NCI-H82 (cell line): Measurements from ENCODE around the gene FBXW11.
"Not testable (repeated sequence)": the region's sequence is repeated elsewhere in the genome, so short reads cannot be mapped to it uniquely, and the experiment has no call there.

Experiments used
- DNase-seq: peaks from one replicate; lab custom pipeline; 2025; lab: John Stamatoyannopoulos, UW

The FBXW11 gene

GRCh38 chr5:171981847-171982246 lies 24.6 kb downstream of the FBXW11 start:
- no peak for DNase-seq

GRCh38 chr5:171980792-171981191 lies 25.6 kb downstream of the FBXW11 start:
- no peak for DNase-seq

- DNase-seq = no peak
These were observed 26.8 kb downstream of the FBXW11 start for GRCh38 chr5:171979606-171980005.

- no peak for DNase-seq
These were observed 27.9 kb downstream of the FBXW11 start for GRCh38 chr5:171978519-171978918.

GRCh38 chr5:171978016-171978415 lies 28.4 kb downstream of the FBXW11 start:
- no peak for DNase-seq

- not testable (repeated sequence) for DNase-seq
These were observed 29.0 kb downstream of the FBXW11 start for GRCh38 chr5:171977244-171977950.

DNA sequence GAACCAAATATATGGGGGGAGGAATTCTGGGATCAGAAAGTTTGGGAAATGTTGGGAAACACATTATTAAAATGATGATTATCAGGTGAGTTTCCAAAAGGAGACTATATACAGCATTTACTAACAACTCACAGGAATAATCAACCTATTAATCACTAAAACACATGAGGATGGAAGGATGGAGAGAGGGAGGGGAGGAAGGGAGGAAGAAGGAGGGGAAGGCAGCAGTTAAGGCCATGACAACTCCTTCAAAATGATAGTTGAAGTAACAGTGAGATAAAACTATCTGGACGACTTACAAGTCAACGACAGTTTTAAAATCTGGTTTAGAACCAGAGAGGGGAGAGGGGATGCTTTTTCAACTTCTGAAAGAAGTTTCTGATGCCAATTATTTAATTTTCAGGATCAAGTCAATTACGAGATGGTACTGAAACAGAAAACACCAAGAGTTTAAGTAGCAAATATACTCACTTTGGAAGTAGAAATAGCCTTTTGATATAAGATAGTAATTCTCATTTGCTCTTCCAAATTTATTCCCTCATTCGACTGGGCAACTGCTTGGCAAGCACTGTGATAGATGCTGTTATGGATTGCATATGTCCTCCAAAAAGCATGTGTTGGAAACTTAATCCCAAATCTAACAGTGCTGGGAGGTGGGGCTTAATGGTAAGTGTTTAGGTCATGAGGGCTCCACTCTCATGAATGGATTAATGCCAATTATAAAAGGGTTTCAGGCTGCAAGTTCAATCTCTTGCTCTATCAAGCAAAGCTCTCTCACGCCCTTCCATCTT lies 30.4 kb downstream of the FBXW11 start:
- DNase-seq = peak; percentile 71

- DNase-seq = no peak
These were observed 31.1 kb downstream of the FBXW11 start for GRCh38 chr5:171975262-171975876.

DNA sequence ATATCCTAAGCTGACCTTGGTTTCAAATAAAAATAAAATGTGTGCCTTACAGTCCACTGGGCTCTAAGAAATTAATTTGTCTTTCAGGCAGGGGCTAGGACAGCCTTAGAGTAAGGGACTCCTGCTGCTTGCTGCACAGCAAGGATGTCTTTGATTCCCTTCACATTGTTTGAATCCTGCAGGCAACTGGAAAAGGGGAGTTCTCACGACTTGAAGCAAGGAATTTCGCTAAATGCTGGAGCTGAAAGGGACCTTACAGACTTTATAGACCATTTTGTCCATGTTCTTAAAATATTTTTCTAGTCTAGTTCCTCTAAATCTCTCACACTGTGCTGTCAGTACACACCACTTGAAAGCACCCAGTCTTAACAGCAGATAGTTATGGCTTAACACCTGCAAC lies 35.6 kb downstream of the FBXW11 start:
- DNase-seq = no peak

DNA sequence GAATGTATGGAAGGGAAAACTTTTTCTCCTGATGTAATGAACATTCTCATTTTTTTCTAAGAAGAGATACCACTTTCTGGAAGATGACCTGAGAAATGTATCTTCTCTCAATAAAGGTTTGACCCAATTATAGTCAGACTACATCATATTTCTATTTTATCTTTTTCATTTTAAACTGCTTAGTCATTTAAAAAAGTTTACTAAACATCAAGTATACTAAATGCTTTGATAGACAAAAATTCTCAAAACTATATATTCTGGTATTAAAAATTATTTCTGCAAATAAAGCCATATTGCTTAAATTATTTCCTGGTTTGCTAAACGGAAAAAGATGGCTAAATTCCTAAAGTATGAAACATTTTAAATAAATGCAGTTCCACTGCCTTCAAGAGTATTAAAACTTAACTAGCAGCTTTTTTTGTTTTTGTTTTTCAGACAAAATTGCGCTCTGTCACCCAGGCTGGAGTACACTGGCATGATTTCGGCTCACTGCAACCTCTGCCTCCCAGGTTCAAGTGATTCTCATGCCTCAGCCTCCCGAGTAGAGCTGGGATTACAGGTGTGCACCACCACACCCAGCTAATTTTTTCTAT lies 37.1 kb downstream of the FBXW11 start:
- no peak for DNase-seq

DNA sequence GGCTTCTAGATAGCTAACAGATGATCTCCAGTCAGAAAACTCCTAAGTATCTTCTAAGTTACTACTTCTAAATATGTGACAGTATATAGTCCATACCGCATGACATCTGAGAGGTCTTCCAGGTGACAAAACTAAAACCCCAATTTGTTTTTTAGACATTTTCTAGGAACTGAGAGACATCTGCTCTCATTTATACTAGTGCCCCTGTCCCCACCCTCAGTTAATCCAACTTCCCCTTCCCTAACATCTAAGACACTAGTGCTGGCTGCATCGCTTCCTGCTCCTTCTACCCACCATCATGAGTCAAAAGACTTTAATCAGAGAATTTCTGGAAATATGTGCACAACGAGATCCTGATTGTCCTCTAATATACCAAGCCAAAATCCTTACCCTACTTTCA lies 37.9 kb downstream of the FBXW11 start:
- DNase-seq = no peak

DNA sequence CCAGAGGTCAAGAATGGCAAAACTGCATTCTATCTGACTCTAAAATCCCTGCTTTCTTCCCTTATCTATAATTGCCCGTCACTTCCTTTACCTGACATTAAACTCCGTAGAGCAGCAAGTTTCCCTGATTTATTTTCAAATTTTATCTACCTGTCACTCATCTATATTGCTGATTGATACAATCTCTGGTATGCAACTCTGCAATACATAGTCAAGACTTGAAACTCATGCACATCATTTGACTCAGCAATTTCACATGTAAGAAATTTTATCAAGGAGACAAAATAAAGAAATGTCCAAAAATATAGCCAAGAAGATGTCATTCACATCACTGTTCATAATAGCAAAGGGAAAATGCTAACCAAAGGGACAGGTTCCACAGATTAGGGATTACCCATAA lies 39.5 kb downstream of the FBXW11 start:
- no peak for DNase-seq

- DNase-seq = no peak
These were observed 40.2 kb downstream of the FBXW11 start for GRCh38 chr5:171966270-171966669.

DNA sequence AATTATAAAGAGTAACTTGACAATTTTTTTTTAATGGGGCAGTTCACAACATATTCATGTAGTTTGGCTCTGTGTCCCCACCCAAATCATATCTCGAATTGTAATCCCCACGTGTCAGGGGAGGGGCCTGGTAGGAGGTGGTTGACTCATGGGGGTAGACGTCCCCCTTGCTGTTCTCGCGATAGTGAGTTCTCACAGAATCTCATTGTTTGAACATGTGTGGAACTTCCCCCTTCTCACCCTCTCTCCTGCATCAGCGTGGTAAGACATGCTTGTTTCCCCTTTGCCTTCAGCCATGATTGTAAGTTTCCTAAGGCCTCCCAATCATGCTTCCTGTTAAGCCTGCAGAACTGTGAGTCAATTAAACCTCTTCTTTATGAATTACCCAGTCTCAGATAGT lies 40.7 kb downstream of the FBXW11 start:
- DNase-seq = no peak

DNA sequence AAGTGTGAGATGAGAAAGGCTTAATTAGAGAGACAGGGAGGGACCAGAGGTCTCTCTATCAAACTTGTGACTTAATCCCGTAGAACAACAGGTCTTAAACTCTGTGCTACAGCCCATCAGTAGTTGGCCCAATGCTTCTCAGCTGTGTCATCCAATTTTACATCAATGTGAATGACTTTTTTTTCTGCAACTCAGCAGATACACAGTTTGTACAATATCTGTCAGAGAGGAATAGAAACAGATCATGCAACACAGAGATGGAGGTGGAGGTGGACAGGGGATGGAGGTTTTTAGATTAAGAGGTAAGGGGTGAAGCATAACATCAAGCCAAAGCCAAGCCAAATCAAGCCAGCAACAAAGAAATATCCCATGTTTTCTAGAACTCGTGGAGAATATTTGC lies 43.0 kb downstream of the FBXW11 start:
- no peak for DNase-seq

DNA sequence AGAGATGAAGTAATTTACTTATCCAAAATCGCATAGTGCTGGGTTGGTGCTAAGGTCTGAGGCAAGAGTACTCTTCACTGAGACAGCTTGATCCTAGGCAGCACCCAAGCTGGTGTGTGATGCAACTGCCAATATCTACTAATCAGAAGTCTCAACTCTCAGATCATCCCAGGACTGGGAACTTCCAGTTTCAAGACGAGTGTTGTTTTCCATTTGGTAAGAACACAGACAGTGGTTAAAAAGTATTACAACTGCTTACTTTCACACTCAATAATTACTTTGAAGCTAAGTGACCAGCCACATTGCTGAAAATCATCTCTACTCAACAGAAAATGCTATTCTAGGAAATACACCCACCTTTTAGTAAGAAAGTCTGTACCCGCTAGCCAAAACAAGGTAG lies 45.3 kb downstream of the FBXW11 start:
- no peak for DNase-seq

- no peak for DNase-seq
These were observed 48.7 kb downstream of the FBXW11 start for GRCh38 chr5:171957591-171958251.

GRCh38 chr5:171956887-171957495 lies 49.4 kb downstream of the FBXW11 start:
- no peak for DNase-seq

GRCh38 chr5:171956314-171956713 lies 50.1 kb downstream of the FBXW11 start:
- no peak for DNase-seq

- DNase-seq = no peak
These were observed 50.7 kb downstream of the FBXW11 start for GRCh38 chr5:171955761-171956160.

DNA sequence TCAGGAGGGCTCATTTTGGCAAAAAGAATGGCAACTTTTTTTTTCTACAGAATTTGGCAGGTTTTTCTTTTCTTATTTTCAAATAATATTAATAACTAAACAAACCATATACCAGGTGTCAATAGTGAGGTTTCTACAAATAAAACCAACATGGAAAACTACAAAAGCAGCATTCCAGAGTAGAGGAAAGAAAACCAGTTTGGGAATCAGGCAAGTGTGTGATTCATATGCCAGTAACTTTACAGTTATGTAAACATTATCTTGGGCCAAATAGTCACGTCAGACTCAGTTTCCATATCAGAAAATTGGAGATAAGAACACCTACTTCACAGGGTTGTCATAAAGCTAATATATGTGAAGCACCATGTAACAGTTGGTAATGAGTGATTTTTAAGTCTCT lies 51.7 kb downstream of the FBXW11 start:
- DNase-seq = no peak
